Medulla oblongata (tissue), 1 donor: Measurements from ENCODE around the gene MPPED1.

ENCODE experiments used
- DNase-seq: peaks from one replicate; pipeline ENCODE4 v3.0.0-alpha.2; 2015; ENCODE audit errors: extremely low spot score

The MPPED1 gene

GRCh38 chr22:43411869-43412807, at the start of gene MPPED1:
Gene MPPED1 (plus strand): TSS chr22:43412014. CDS start chr22:43424986, 12,972 bp downstream.
- no peak for DNase-seq

GRCh38 chr22:43363315-43364168, 48.3 kb upstream of the MPPED1 start:
- no peak for DNase-seq

DNA sequence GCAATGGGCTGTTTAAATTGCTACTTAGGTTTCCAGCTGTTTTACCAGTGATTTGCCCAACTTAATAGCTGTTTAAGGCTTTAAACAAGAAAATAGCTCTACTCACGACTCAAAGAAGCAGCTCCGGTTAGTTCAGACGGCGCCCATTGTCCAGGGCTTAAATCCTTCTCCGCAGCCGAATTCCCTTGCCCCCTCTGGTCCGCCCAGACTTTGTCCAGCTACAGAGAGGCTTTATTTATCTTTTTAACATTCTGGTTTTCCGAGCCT, 47.7 kb upstream of the MPPED1 start:
- no peak for DNase-seq

DNA sequence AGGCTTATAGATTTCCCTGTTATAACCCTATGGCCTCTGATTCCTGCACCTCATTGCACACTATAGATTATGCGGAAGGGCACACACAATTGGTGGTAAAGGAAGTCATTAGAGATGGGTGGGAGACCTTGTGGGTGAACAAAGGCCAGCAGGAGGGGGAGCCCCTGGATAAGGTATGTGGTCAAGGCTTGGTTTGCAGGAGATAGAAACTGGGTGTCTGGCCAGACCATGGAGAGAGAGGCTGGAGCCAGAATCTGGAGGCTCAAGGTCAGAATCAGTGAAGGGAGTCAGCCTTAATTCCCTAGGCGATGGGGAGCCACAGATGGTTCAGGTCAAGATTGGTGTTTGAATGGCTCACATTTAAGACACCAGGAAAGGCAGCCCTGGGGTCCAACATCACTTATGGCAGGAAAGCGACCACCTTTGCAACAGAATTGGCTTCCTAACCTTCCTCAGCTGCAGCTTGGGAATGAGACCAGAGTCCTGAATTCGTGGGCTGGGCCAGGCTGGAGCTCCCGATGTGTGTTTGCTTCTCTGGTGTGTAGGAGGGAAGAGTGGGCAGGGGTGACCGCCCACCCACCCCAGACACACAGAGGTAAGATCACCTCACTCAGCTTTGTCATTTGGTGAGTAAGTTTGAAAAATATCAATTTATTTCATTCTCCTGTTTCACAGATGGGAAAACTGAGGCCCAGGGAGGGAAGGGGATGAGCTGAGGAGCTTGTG, 45.9 kb upstream of the MPPED1 start:
- no peak for DNase-seq

DNA sequence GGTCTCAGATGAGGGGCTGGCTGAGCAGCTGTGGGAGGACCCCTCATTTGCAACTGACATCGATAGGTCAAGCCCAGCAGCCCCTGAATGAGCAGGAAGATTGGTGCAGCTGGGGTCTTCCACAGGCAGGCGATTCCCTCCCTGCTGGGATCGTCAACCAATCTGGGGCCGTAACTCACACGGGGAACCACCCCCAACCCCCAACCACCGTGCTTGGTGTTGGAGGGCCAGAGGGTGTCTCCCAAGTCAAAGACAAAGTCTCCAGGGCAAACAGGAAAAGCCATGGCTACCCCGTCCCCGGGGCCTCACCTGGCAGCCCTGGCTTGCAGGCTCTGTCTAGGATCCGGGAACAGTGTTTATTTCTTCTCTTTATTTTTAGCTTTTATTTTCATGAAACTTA, 41.8 kb upstream of the MPPED1 start:
- DNase-seq, result no peak

- DNase-seq, result no peak
These were observed 35.8 kb upstream of the MPPED1 start for GRCh38 chr22:43375951-43376455.

GRCh38 chr22:43376765-43377547, 34.9 kb upstream of the MPPED1 start:
- DNase-seq, result no peak

- no peak for DNase-seq
These were observed 34.3 kb upstream of the MPPED1 start for GRCh38 chr22:43377548-43377895.

DNA sequence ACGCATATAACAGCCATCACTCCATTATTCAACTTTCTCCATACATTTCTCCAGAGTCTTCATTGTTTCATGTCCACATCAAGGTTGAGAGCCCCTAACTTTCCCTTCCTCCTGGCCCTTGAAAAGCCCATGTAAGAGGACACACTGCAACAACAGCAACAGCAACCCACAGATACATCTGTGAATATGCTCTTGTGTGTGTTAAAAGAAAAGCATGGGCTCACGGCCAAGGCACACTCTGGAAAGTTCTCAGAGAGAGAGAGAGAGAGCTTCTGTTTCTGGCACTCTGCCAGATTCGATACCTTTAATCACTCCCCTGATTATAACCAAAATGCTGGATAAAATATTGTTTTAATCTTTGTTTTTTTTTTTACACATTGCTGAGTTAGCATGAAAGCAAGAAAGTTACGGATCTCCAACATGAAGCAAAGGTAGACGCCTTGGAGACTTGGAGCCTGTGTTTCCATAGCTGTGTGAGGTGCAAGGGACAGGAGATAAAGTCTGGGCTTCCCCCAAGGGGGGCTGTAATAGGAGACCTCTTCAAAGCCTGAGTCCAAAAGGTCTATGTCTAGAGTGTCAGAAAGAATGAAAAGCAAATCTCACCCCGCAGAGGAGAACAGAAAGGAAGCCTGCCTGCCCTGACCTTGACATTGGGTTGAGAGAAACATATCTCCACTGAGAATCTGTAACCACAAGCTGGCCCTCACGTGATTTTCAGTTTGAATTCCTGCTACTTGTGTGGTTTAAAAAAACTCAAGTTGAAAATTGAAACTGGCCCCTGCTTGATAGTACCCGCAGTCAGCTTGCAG, 33.7 kb upstream of the MPPED1 start:
- no peak for DNase-seq

DNA sequence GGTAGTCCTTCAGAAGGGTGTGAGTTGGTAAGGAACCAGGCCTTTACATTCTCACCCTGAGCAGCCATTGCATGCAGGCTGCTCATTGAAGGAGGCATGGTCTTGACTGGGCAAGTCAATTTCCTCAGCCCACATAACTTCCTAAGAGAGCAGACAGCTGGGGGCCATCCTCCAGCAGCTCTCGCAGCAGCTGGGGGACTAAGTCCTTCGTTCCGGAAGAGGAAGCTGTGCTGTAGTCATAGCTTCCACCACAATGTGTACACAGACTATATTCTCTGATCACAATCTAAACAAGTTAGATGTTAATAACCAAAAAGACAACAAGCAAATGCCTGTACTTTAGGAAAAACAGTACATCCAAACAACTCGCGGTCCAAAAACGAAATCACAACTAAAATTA, 30.1 kb upstream of the MPPED1 start:
- DNase-seq, result no peak

- DNase-seq, result no peak
These were observed 27.0 kb upstream of the MPPED1 start for GRCh38 chr22:43384863-43385262.

DNA sequence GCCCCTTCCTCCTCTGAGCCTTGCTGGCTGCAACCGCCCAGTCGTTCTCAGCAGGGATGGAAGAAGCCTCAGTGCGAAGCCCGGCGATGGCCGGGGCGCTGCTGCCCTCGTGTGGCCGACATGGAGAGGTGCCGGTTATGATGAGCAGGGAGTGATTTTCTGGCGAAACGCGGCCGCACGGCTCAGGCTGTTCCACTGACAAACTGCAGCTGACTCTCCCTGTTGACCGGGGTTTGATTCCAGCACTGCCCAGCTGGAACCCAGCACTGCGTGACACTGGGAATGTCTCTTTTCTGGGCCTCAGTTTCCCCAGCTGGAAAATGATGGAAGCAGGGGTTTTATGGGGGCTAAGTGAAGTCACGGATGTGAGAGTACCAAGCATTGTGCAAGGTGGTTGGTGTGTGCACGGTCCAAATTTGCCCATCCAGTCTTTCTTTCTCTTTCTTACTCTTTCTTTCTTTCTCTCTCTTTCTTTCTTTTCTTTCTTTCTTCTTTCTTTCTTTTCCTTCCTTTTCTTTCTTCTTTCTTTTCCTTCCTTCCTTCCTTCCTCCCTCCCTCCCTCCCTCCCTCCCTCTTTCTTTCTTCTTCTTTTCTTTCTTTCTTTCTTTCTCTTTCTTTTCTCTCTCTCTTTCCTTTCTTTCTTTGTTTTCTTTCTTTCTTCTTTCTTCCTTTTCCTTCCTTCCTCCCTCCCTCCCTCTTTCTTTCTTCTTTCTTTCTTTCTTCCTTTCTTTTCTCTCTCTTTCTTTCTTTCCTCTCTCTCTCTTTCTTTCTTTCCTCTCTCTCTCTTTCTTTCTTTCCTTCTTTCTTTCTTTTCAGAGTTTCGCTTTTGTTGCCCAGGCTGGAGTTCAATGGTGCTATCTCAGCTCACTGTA, 25.8 kb upstream of the MPPED1 start:
- DNase-seq, result peak; percentile 76

- no peak for DNase-seq
These were observed 24.0 kb upstream of the MPPED1 start for GRCh38 chr22:43387815-43388214.

- DNase-seq, result peak; percentile 68
These were observed 23.4 kb upstream of the MPPED1 start for GRCh38 chr22:43388420-43388851.

GRCh38 chr22:43389227-43389836, 22.5 kb upstream of the MPPED1 start:
- no peak for DNase-seq

GRCh38 chr22:43390166-43390565, 21.6 kb upstream of the MPPED1 start:
- DNase-seq, result no peak

GRCh38 chr22:43390872-43391271, 20.9 kb upstream of the MPPED1 start:
- no peak for DNase-seq

DNA sequence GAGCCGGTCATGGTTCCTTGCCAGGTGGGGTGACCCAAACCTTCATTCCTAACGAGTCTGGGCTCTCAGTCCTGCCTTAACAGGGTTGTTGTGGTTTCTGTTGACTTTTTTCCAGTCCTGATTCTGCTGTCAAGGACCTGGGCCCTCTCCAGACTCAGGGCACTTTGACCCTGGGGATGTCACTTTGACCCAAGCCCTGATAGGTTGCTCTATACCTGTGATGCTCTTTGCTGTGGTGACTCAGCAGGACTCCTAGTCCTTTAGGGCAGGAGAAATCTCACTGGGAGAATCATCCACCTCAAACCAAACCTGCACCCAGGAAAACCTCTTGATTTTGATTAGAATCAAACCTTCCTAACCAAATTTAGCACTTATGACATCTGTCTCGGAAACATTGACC, 20.5 kb upstream of the MPPED1 start:
- no peak for DNase-seq

GRCh38 chr22:43392385-43392989, 19.3 kb upstream of the MPPED1 start:
- DNase-seq, result no peak
